Neural progenitor cell (in vitro differentiated cells): ENCODE results near the gene PDIA5. TPM values are rescaled to one million over a fixed set of nuclear protein-coding genes. Genes with fewer than 3 reads are reported as not detected.

ENCODE experiments used
- DNase-seq: peaks from one replicate; pipeline ENCODE4 v3.0.0-alpha.2; 2016; ENCODE audit warnings: low spot score
- H2AFZ ChIP-seq: fragments of 200-600 bp; sonication (generic); replicated peaks from 2 replicates; pipeline ENCODE4 v1.6.1; 2016; ENCODE audit warnings: antibody characterized with exemption
- H3F3A ChIP-seq: fragments of 200-600 bp; sonication (generic); 2 replicates; pipeline ENCODE4 v1.6.1; 2016; ENCODE audit warnings: antibody characterized with exemption, low read depth
- H3K27ac ChIP-seq: fragments of 200-600 bp; sonication (generic); 2 replicates; pipeline ENCODE4 v1.5.1; 2016; ENCODE audit warnings: mild to moderate bottlenecking
- H3K27me3 ChIP-seq: fragments of 200-600 bp; sonication (generic); 2 replicates; pipeline ENCODE4 v1.6.1; 2016; ENCODE audit warnings: mild to moderate bottlenecking, moderate library complexity
- H3K36me3 ChIP-seq: fragments of 200-600 bp; sonication (generic); 2 replicates; pipeline ENCODE4 v1.5.1; 2016
- H3K4me1 ChIP-seq: fragments of 200-600 bp; sonication (generic); 2 replicates; pipeline ENCODE4 v1.6.1; 2016; ENCODE audit warnings: mixed run types
- H3K4me2 ChIP-seq: fragments of 200-600 bp; sonication (generic); 2 replicates; pipeline ENCODE4 v1.6.1; 2016
- H3K4me3 ChIP-seq: fragments of 200-600 bp; sonication (generic); 2 replicates; pipeline ENCODE4 v1.5.1; 2016
- H3K79me2 ChIP-seq: fragments of 200-600 bp; sonication (generic); 2 replicates; pipeline ENCODE4 v1.6.1; 2016; ENCODE audit warnings: low read depth
- H3K9ac ChIP-seq: fragments of 200-600 bp; sonication (generic); 2 replicates; pipeline ENCODE4 v1.6.1; 2016
- H3K9me3 ChIP-seq: fragments of 200-600 bp; sonication (generic); 2 replicates; pipeline ENCODE4 v1.5.1; 2016; ENCODE audit warnings: low read depth
- H4K20me1 ChIP-seq: fragments of 200-600 bp; sonication (generic); 2 replicates; pipeline ENCODE4 v1.6.1; 2016; ENCODE audit warnings: low read depth
- H3K27ac Mint-ChIP-seq: 3 replicates; pipeline ENCODE4 v1.8.0; 2021; ENCODE audit warnings: mixed read lengths
- H3K27me3 Mint-ChIP-seq: 2 replicates; pipeline ENCODE4 v1.8.0; 2022; ENCODE audit warnings: low read depth, mild to moderate bottlenecking, inconsistent platforms, moderate library complexity, mixed read lengths; ENCODE audit not compliant: insufficient read depth
- H3K36me3 Mint-ChIP-seq: 3 replicates; pipeline ENCODE4 v1.8.0; 2021; ENCODE audit warnings: mixed read lengths
- H3K4me1 Mint-ChIP-seq: 3 replicates; pipeline ENCODE4 v1.8.0; 2021; ENCODE audit warnings: mixed read lengths
- H3K4me3 Mint-ChIP-seq: 3 replicates; pipeline ENCODE4 v1.8.0; 2021; ENCODE audit warnings: mild to moderate bottlenecking, moderate library complexity, mixed read lengths
- H3K9me3 Mint-ChIP-seq: 3 replicates; pipeline ENCODE4 v1.8.0; 2020; ENCODE audit warnings: mixed read lengths
- CTCF ChIP-seq: fragments of 200-600 bp; sonication (generic); IDR thresholded peaks from 2 replicates; pipeline ENCODE4 v1.5.1; 2017; ENCODE audit warnings: antibody characterized with exemption, mild to moderate bottlenecking
- EZH2 ChIP-seq: fragments of 200-600 bp; sonication (generic); IDR thresholded peaks from 2 replicates; pipeline ENCODE4 v1.6.1; 2017; ENCODE audit warnings: antibody characterized with exemption, mild to moderate bottlenecking, moderate library complexity
- EZH2phosphoT487 ChIP-seq: fragments of 200-600 bp; sonication (generic); IDR thresholded peaks from 2 replicates; pipeline ENCODE4 v1.6.1; 2017; ENCODE audit warnings: antibody characterized with exemption
- total RNA-seq: library from RNA; depleted of rRNA; stranded (reverse); fragments of >200 nt; gene quantifications from 2 replicates; pipeline ENCODE4 v1.2.3, GENCODE V29; 2015; ENCODE audit warnings: low replicate concordance

PDIA5 gene
- total RNA-seq, 1 donor from 2014 or later = 15.8 TPM

GRCh38 chr3:123026565-123027291 lies 40.1 kb upstream of the PDIA5 start:
- Histone ChIP-seq H3F3A (peaks cover 44% of the 10 kb centered on the region), H2AFZ (peak overlapping the region; percentile 99), H3K4me3 (peak overlapping the region; percentile 74), H3K4me1 (peaks cover 51% of the 10 kb centered on the region), H3K4me2 (peak overlapping the region; percentile 97), H3K27ac (no peak overlapping the region), H3K9ac (peak overlapping the region; percentile 23), H3K36me3 (no peaks in the 10 kb centered on the region), H3K9me3 (no peaks in the 10 kb centered on the region), H3K27me3 (peaks cover 41% of the 10 kb centered on the region), H4K20me1 (peaks cover 10% of the 10 kb centered on the region), H3K79me2 (peaks cover 8% of the 10 kb centered on the region)
- TF ChIP-seq CTCF = no peak
- TF ChIP-seq EZH2 = no peak
- no peak for TF ChIP-seq EZH2phosphoT487
- H3K27me3 Mint-ChIP-seq = peaks cover 9% of the 10 kb centered on the region
- peaks cover 5% of the 10 kb centered on the region for H3K9me3 Mint-ChIP-seq
- H3K4me1 Mint-ChIP-seq = peaks cover 42% of the 10 kb centered on the region
- peak overlapping the region; percentile 76 for H3K27ac Mint-ChIP-seq
- DNase-seq = peak; percentile 64
- peak overlapping the region; percentile 95 for H3K4me3 Mint-ChIP-seq
- peaks cover 20% of the 10 kb centered on the region for H3K36me3 Mint-ChIP-seq

- TF ChIP-seq CTCF (peak; percentile 63), EZH2 (peak; percentile 24), EZH2phosphoT487 (no peak)
- Histone ChIP-seq H3K9ac (peak within 1 kb of the TSS; percentile 23), H3K79me2 (peaks cover 8% of the 10 kb centered on the region), H4K20me1 (peaks cover 3% of the 10 kb centered on the region), H2AFZ (peak within 1 kb of the TSS; percentile 99), H3K27ac (no peak within 1 kb of the TSS), H3K4me2 (peak within 1 kb of the TSS; percentile 97), H3K4me1 (peaks cover 42% of the 10 kb centered on the region), H3K36me3 (no peaks in the 10 kb centered on the region), H3K4me3 (peak within 1 kb of the TSS; percentile 74), H3K27me3 (peaks cover 41% of the 10 kb centered on the region), H3K9me3 (no peaks in the 10 kb centered on the region), H3F3A (peaks cover 36% of the 10 kb centered on the region)
- Mint-ChIP-seq H3K36me3 (peaks cover 20% of the 10 kb centered on the region), H3K4me1 (peaks cover 34% of the 10 kb centered on the region), H3K27me3 (peaks cover 9% of the 10 kb centered on the region), H3K27ac (peak within 1 kb of the TSS; percentile 85), H3K4me3 (peak within 1 kb of the TSS; percentile 95), H3K9me3 (peaks cover 5% of the 10 kb centered on the region)
- DNase-seq = peak; percentile 94
Observed at GRCh38 chr3:123027292-123028232, 39.3 kb upstream of the PDIA5 start, which contains the start of gene SEMA5B. Gene SEMA5B (minus strand): TSS chr3:123027763. CDS start chr3:122961263, 66,500 bp downstream.

GRCh38 chr3:123028233-123028828 lies 38.5 kb upstream of the PDIA5 start:
- Histone ChIP-seq H3K79me2 (peaks cover 8% of the 10 kb centered on the region), H2AFZ (peak overlapping the region; percentile 99), H3K4me2 (peak overlapping the region; percentile 97), H3K4me3 (peak overlapping the region; percentile 74), H3K9me3 (no peaks in the 10 kb centered on the region), H3K27ac (no peak overlapping the region), H3K4me1 (peaks cover 42% of the 10 kb centered on the region), H3F3A (peaks cover 33% of the 10 kb centered on the region), H3K36me3 (no peaks in the 10 kb centered on the region), H3K27me3 (peaks cover 41% of the 10 kb centered on the region), H3K9ac (no peak overlapping the region), H4K20me1 (peaks cover 3% of the 10 kb centered on the region)
- TF ChIP-seq CTCF (peak; percentile 60), EZH2phosphoT487 (no peak), EZH2 (no peak)
- Mint-ChIP-seq H3K4me1 (peaks cover 27% of the 10 kb centered on the region), H3K36me3 (peaks cover 18% of the 10 kb centered on the region), H3K4me3 (peak overlapping the region; percentile 85), H3K9me3 (peaks cover 5% of the 10 kb centered on the region), H3K27ac (peak overlapping the region; percentile 85), H3K27me3 (peaks cover 9% of the 10 kb centered on the region)
- peak; percentile 81 for DNase-seq
